K562 (cell line): ENCODE measurements around the gene MTMR4. TPM values are rescaled to one million over a fixed set of nuclear protein-coding genes. Genes with fewer than 3 reads are reported as not detected.
A peak's percentile ranks its signal among the peaks of the same experiment; 100 is the strongest.

ENCODE experiments used
- ATF2 ChIP-seq: sonication (generic); formaldehyde crosslinking; IDR thresholded peaks from 2 replicates; pipeline ENCODE4 v1.8.1; 2022; ENCODE audit warnings: missing genetic modification reagents
- E2F6 ChIP-seq, 2 experiments: IDR thresholded peaks; 2 replicates each; pipeline ENCODE4 v1.6.1; 2011; ENCODE audit warnings: borderline replicate concordance in 1 of 2, control low read depth in 1 of 2, low read depth in 1 of 2, low read length in 1 of 2, mild to moderate bottlenecking in 1 of 2, mixed read lengths in 1 of 2, moderate library complexity in 1 of 2; ENCODE audit not compliant: insufficient read depth in 1 of 2, insufficient read length in 1 of 2, poor library complexity in 1 of 2, severe bottlenecking in 1 of 2; ENCODE audit errors: extremely low read depth in 1 of 2
- NONO ChIP-seq, 2 experiments: fragments of 200-400 bp in 1 of 2; fragments of 450-650 bp in 1 of 2; formaldehyde crosslinking in 1 of 2; IDR thresholded peaks; 2 replicates each; pipeline ENCODE4 v1.6.1; 2017; ENCODE audit warnings: low read depth in 2 of 2, mild to moderate bottlenecking in 2 of 2, moderate library complexity in 2 of 2, low read length in 1 of 2
- RB1 ChIP-seq: fragments of 450-650 bp; IDR thresholded peaks from 2 replicates; pipeline ENCODE4 v1.6.1; 2017; ENCODE audit warnings: low read depth, mild to moderate bottlenecking
- SMAD4 ChIP-seq: fragments of 250-450 bp; sonication (Bioruptor Pico); conservative IDR thresholded peaks from 2 replicates; pipeline ENCODE4 v1.8.0; 2021; ENCODE audit warnings: inconsistent platforms, mild to moderate bottlenecking, moderate library complexity
- TAF1 ChIP-seq: IDR thresholded peaks from 2 replicates; pipeline ENCODE4 v1.6.1; 2011; ENCODE audit warnings: mild to moderate bottlenecking, low read length, moderate library complexity; ENCODE audit not compliant: insufficient read depth, control insufficient read depth, severe bottlenecking; ENCODE audit errors: extremely low read depth
- TBP ChIP-seq: optimal IDR thresholded peaks from 2 replicates; pipeline ENCODE3; 2011; ENCODE audit warnings: low read depth, low read length, improper control_type of control experiment
- THAP12 ChIP-seq: fragments of 250-450 bp; sonication (Bioruptor Pico); IDR thresholded peaks from 2 replicates; pipeline ENCODE4 v1.9.0; 2021; ENCODE audit warnings: mild to moderate bottlenecking, inconsistent platforms
- TSC22D4 ChIP-seq: fragments of 450-650 bp; IDR thresholded peaks from 2 replicates; pipeline ENCODE4 v1.6.1; 2016; ENCODE audit warnings: missing genetic modification characterization, missing biosample characterization, control low read depth
- U2AF1 ChIP-seq: fragments of 200-400 bp; formaldehyde crosslinking; optimal IDR thresholded peaks from 2 replicates; pipeline ENCODE3; 2017; ENCODE audit warnings: mild to moderate bottlenecking, low read depth, low read length, moderate library complexity
- VEZF1 ChIP-seq: fragments of 200-800 bp; sonication (Bioruptor generic); IDR thresholded peaks from 2 replicates; pipeline ENCODE4 v1.6.1; 2017; ENCODE audit warnings: missing genetic modification characterization, missing compliant biosample characterization
- XRCC3 ChIP-seq: fragments of 450-650 bp; IDR thresholded peaks from 2 replicates; pipeline ENCODE4 v1.6.1; 2017; ENCODE audit warnings: mild to moderate bottlenecking, moderate library complexity
- XRCC5 ChIP-seq: fragments of 200-400 bp; formaldehyde crosslinking; IDR thresholded peaks from 2 replicates; pipeline ENCODE4 v1.6.1; 2017; ENCODE audit warnings: low read depth, mild to moderate bottlenecking, low read length
- ZBTB11 ChIP-seq, 3 experiments: fragments of 200-800 bp in 1 of 3; fragments of 250-450 bp in 1 of 3; fragments of 450-650 bp in 1 of 3; sonication (Bioruptor Pico) in 1 of 3; sonication (Bioruptor generic) in 1 of 3; formaldehyde crosslinking in 1 of 3; IDR thresholded peaks; 2 replicates each; pipeline versions ENCODE4 v1.6.1 to v1.8.0; 2016 to 2022; ENCODE audit warnings: mild to moderate bottlenecking in 2 of 3, missing genetic modification characterization in 2 of 3, missing compliant biosample characterization in 1 of 3, moderate library complexity in 1 of 3
- ZKSCAN3 ChIP-seq: fragments of 250-450 bp; sonication (Bioruptor Pico); IDR thresholded peaks from 2 replicates; pipeline ENCODE4 v1.4.0; 2020
- polyA plus RNA-seq, 8 experiments: library from polyadenylated mRNA; depleted of rRNA in 4 of 8; stranded (reverse) in 5 of 8; unstranded in 3 of 8; fragments of >200 nt; fragmentation: Nextera tagmentation in 2 of 8; fragmentation: Illumina TruSeq in 1 of 8; extraction: Ambion mirVana in 2 of 8; extraction: Trizol in 1 of 8; gene quantifications; 2 replicates each; pipeline versions ENCODE4 v1.2.1 to v1.2.3, GENCODE V29; 2011 to 2014; ENCODE audit warnings: inconsistent platforms in 1 of 8, missing spikeins in 1 of 8
- total RNA-seq, 7 experiments: library from RNA; depleted of rRNA in 6 of 7; stranded (reverse); fragments of >200 nt in 6 of 7; fragmentation: Illumina TruSeq in 2 of 7; extraction: Trizol in 2 of 7; gene quantifications; 2 replicates each; pipeline versions ENCODE4 v1.2.1 to v1.2.3, GENCODE V29; 2011 to 2021; ENCODE audit warnings: low replicate concordance in 1 of 7

Gene MTMR4
- total and polyA plus RNA-seq, 9 of the 15 experiments (the other 6 are each of a cell fraction or from before 2014, with no cell fraction given): 8.8 to 45.7 (median 28.7) TPM

- TF ChIP-seq RB1 (peak; percentile 94), XRCC3 (no peak), TSC22D4 (tag) (no peak), SMAD4 (0 out of 2 replicates have a peak, but pooled peaks have one; percentile 32), ZBTB11 (CRISPR knock-in tag; IDR thresholded peaks at IDR 0.05) (0 out of 6 replicates have a peak, but pooled peaks of 1 of the 3 experiments have one; percentile 26), ZKSCAN3 (CRISPR knock-in tag) (no peak), E2F6 (IDR thresholded peaks at IDR 0.05; ENCODE audit: borderline replicate concordance in 1 of 2, extremely low read depth in 1 of 2, insufficient read depth in 1 of 2, insufficient read length in 1 of 2, low read depth in 1 of 2, low read length in 1 of 2, poor library complexity in 1 of 2, severe bottlenecking in 1 of 2) (peak; percentile 21 to 66), ATF2 (CRISPR knock-in tag) (no peak), THAP12 (CRISPR knock-in tag) (peak; percentile 80; the same call in 1 of the 2 replicates), TAF1 (peak; percentile 60), U2AF1 (no peak), NONO (IDR thresholded peaks at IDR 0.05; ENCODE audit: low read depth in 2 of 2, low read length in 1 of 2) (peak in 1 of 2 experiments; percentile 89; a peak in 2 of 4 replicates), TBP (peak; percentile 56), XRCC5 (no peak), VEZF1 (peak; percentile 88)
These were observed at the start of gene MTMR4 (continued) for GRCh38 chr17:58513965-58514769.
